GM21529 (cell line): Measurements from ENCODE around the gene FBLN1.

ENCODE experiments used
- ATAC-seq: cut with Tn5 transposase; IDR thresholded peaks from one replicate; pipeline ENCODE4 v1.9.1; 2021; ENCODE audit not compliant: unreplicated experiment

Gene FBLN1

DNA sequence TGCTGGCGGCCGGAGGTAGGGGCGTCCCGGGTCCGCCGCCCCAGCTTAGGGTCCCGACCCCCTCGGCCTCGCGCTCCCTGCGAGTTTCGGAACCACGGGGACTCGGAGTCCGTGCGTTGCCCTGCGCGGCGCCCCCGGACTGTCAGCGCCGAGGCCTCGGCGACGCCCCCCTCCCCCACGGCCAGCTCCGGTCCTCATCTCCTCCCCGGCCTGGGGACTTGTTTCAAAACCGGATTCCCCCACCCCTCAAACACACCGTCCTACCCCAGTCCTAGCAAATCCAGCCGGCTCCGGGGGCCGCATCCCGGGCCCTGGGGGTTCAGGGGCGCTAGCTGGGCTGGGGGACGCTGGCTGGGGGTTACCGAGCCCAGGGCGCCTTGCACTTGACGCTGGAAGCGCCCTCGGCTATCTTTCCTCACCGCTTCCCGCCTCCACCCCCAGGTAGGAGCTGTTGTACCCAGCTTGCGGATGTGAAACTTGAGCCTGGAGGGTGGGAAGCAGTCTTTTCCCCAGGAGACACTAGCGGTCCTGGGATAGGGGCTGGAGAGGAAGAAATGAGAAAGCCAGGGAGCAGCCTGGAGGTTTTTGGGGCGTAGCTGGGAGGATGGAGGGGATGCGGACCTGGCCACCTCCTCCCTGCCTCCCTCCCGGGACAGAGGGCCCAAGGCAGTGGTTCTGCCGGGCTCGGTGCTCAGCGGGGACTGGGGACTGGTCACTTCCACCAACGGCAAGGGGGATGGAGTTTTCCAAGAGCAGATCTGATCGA, 550 bp downstream of the FBLN1 start:
- ATAC-seq: no peak

DNA sequence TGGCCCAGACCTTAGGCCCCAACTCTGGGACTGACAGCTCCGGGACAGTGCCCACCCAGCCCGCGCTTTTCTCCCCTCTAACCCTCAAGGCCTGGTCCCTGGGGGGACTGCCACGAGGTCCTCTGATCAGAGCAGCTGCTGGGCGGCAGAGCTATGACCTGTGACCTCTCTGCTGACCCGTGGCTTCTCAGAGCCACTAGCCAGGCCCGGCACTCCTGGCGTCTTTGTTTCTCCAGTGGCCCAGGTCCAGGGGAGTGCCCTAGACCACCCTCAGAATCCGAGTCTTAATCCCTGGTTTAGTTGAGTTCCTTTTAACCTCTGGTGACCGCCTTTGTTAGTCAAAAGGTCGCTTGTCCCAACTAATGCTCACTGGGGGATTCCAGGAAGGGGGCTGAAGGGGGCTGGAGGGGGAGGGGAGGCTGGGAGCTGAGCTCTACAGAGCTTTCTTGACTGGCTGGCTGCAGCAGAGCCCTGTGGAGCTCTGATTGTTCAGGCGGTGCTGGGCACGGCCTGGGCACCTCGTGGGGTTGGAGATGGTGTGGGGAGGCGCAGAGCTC, 1.2 kb downstream of the FBLN1 start:
- ATAC-seq: no peak

DNA sequence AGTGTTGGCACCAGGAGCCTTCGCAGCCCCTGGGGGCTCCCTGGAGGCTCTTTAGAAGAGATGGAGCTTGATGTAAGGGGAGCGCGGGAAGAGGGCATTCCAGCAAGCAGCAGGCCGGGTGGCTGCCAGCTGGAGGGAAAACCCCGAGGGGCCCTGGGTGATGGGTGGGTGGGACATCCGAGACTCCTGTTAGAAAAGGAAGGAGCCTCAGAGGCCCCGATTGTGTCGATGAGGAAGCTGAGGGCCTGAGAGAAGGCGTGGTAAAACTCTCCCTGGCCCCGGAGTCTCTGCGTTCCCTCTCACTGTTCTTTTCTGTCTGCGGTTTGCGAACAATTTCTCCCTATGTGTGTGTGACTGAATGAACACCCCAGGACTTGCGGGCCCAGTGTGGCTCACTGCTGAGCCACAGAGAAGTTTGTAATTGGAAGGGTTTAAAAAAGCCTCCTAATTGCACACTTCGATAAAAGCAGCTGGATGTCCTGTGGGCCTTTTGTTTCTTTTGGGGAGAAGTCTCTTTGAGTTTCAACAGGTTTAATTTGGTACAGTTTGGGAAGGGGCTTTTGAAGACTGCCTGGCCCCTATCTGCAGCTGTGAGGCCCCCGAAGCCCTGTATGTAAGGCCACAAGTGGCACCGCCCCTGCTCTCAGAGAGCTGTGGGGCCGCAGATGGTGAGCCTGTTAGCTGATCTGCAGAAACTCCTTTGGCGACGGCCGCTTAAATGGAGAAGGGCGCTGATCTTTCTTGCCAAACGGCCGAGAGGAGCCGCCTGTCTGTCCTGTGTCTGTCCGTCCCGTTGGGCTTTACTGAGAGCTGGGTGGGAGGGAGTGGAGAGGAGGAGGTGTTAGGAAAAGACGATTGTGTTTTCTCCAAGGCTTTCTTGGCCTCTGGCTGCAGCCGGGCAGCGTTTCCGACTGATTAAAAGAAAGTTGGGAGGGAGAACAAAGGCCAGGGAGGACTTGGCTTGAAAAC, 2.0 kb downstream of the FBLN1 start:
- ATAC-seq: no peak

DNA sequence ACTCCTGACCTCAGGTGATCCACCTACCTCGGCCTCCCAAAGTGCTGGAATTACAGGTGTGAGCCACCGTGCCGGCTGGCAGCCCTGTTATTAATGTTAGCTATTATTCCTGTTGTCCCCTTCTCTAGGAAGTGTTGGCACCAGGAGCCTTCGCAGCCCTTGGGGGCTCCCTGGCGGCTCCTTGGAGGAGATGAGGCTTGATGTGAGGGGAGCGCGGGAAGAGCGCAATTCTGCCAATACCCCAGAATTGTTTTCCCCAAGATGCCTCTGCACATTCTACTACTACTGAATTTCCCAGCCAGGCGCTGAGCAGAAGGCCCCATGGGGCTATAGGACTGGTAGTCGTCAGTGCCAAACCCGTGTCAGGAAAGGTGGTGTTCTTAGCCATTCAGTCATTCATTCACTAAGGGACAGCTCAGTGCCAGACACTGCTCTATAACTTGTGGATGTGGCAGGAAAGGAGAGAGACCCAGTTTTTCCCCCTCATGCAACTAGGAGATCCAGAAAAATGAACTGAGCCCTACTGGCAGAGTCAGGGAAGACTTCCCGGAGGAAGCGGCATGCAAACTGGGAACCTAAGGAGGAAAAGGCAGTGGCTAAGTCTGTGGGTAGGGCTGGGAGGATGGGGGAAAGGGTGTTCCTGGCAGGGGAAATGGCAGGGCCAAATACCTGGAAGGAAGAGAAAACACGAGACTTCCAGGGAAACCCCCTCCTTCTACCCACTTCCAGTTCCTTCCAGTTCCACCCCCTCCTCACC, 3.5 kb downstream of the FBLN1 start:
- ATAC-seq: no peak

DNA sequence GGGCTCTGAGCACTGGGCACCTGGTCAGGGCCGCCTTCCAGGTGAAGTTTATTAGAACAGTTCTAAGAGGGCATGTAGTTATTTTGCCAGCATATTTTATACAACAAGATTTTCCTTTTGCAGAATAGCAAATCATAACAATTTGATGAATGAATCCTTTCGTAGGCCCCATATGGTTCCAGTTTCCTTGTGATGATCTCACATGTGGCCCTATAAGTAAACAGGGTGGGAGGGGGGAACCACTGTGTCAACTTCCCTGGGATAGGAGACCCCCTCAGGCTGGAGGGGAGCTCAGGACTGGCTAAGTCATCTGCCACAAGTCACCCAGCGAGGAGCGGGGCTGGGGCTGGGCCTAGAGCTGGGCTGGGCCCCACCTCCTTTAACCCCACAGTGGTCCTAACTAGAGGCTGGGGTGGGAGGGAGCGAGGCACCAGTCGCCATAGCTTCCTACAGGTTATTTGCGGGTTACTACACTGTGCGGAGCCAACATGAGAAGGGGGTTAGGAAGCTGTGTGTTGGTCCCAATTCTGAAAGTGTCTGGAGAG, 4.2 kb downstream of the FBLN1 start:
- ATAC-seq: no peak

DNA sequence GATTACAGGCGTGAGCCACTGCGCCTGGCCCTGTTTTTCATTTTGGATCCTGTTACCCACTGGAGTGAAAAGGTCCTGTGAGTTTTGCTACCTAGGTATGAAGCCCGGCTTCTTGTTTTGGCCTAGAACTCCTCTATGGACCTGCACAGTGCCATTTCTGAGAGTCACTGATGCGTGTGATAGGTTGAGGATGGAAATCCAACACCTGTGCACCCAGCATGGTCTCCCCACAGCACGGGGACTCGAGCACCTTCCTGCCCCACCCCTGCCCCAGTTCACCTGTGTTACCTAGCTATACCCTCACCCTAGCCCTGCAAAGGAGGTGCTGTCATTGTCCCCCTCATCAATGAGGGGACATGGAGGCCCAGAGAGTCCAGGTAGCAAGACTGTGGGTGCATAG, 5.1 kb downstream of the FBLN1 start:
- ATAC-seq: no peak

DNA sequence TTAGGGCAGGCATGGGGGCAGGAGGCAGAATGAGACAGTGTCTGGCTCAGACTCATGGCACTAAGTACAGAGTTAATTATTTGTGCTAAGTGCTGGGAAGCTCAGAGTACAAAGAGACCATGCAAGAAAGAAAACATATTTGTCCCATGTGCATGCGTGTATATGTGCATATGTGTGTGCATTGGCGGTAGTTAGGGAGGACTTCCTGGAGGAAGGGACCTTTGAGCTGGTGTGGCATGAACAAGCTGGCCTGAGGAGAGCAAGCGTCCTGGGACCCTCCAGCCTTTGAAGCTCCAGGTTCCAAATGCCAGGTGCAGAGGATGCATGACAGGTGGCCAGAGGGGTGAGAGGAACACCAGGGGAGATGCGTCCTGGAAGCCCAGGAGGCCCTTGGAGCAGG, 6.1 kb downstream of the FBLN1 start:
- no peak for ATAC-seq

DNA sequence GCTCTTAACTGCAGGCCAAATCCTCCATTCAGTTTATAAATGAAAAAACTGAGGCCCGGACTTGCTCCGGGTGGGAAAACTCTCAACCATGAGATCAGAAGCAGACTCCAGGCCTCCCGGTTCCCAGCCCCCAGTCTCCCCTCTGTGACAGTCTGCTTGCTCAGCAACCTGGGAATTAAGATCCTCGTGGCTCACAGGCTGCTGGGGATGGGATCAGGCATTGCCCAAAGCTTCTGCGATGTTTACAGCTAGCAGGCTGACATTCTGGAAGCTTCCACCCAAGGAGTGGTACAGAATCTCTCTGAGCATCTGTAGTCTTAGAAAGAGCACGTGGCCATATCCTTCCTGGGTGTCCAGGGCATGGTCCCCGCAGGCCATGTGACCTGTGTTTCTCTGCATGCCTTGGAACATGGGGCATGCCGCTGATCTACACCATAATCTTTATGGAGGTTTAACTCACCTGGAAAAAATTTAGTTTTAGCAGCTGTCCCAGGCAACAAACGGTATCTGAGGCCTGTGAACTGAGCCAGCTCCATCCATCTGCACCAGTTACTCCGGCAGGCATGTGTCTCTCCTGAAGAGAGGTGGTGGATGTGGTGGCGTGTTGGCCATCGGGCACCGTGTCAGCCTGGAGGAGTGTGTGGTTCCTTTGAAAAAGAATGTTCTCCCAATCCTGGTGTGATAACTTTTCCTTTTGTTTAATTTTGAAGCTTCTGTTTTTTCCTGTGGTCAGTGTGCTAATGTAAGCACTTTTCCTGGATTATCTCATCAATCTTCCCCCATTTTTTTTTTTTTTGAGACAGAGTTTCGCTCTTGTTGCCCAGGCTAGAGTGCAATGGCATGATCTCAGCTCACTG, 7.9 kb downstream of the FBLN1 start:
- ATAC-seq: no peak

DNA sequence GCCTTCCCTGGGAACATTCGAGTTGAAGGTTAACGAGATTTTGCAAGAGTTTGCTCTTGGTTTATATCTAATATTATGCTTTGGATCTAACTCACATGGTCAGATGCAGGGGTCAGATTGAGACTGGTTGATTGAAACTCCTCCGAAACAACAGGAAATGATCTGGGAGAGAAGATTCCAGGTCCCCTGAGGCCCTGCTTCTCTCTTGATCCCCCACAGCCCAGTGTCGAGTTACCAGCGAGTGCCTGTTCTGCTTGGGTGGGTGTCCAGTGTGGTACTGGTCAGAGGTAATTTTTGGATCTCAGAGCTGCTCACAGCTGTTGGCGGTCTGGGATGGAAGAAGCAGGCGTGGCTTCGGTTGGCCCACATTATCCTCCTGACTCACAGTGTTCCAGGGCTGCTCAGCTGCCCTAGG, 9.2 kb downstream of the FBLN1 start:
- ATAC-seq: no peak

DNA sequence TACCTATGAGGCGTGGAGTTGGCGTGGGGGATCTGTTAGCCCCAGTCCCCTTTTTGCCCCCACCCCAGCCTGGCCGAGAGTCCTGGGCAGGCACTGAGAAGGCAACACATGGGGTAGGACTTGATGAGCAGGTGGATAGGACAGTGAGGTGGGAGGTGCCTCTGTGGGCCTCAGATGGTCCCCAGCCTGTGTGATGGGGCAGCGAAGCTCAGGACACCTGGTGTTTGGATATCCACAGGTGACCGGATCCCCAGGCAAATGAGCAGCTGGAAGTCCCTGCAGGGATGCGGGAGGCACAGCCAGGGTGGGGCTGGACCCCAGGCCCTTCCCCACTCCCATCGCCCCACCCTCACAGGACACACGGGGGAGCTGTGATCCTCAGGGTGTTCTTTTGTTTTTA, 9.7 kb downstream of the FBLN1 start:
- no peak for ATAC-seq

DNA sequence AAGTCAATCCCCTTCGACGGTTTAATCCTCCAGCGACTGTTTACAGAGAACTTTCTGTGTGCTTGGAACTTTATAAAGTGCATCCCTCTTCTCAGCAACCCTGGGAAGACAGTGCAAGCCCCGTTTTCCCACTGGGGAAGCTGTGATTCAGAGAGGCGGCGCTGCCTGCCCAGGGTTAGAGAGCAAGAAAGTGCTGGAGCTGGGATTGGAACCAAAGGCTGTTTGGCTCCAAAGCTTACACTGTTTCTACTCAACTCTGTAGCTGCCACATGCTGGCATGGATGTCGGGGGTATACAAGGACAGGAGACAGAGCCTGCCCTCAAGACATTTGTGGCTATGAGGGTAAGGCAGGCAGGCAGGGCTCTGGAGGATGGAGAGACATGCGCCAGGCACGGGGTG, 13.0 kb downstream of the FBLN1 start:
- no peak for ATAC-seq

DNA sequence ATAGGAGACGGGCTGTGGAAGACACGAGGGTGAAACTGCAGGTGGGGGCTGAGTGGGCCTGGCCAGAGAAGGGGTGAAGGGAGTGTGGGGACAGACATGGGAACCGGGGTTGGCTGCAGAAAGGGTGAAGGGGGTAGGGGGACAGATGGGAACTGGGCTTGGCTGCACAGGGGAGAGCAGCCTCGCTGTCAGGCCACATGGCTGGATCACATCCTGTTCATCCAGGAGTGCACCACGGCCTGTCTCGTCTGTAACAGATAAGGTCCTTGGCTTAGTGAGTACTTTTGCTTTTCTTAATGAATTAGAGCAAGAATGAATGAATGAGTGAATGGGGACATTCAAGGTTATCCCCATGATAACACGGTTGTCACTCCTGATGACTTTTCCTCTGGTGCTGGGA, 13.5 kb downstream of the FBLN1 start:
- no peak for ATAC-seq

DNA sequence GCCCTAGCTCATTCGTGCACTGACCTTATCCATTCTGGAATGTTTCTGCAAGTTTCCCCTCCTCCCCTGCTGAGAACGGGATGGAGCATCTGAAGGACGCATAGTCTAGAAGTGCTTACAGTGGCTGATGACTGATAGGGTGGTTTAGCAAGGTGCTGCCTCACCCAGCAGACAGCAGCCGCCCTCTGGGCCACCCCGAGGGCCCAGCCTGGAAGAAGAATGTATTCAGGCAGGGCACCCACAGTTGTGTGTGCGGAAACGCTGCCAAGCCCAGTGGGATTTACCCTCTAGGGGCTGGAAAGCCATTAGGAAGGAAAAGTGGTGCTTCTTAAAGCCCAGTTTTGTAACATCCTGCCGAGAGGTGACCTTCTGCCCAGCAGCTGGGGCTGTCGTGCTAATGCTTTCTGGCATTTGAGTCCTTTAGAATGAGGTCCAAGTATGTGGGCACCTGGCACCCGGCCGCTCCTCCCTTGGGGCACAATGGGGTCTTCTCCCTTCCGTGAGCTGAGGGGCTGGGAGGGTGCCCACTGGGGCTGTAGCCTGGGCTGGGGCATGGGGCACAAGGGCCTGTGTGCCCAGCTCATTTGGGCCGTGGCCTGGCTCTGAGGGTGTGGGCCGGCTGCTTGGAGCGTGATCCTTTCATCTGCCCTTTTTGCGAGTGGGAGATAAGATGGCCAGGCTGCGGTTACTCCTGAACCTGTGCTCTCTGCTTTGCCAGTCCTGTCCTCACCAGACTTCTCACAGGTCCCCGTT, 14.4 kb downstream of the FBLN1 start:
- no peak for ATAC-seq

DNA sequence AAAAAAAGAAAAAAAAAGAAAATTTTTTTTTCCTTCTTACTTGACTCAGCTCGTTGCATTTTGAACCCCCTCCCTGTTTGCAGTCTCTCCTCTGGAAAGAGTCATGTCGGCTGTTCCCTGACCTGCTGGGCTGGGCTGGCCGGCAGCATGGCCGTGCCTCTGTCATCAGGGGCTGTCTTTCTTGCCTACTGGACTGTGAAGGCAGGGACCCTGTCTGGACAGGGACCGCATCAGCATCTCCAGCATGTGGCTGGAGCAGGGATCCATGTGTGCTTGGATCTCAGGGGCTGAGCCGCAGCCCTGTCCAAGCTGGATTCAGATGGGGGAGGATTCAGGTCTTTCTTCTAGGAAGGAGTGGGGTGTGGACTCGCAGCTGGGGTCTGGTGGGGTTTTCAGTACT, 15.5 kb downstream of the FBLN1 start:
- ATAC-seq: no peak

DNA sequence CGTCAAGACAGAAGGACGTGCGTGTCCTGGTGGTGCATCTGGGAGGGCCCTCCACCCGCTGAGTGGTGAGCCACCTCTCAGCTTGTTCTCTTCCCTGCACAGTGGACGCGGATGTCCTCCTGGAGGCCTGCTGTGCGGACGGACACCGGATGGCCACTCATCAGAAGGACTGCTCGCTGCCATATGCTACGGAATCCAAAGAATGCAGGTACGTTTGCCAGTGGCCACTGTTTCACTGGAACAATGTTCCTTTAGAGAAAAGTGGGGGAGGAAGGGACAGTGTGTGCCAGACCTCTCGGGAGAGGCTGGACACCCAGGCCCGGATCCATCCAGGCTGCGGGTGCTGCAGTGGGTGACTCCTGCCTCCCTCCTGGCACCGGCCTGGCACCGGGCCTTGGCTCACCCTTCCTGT, 15.9 kb downstream of the FBLN1 start:
- ATAC-seq: no peak

DNA sequence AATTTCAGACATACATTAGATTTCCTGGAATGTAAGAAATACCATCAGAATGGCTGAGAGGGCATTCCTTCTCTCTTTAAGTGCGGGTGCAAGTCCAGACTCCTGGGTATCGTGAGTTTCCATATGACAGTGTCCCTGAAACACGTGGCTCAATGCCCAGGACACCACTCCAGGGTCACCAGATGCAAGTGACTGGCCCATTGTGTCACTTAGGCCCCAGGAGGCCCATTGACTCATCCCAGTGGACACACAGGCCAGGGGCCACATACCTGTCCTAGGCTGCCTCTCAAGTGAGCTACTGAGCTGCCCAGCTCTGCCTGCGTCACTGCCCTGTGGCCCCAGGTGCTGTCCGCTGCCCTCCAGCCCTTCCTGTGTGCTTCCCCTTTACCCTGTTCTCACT, 18.5 kb downstream of the FBLN1 start:
- no peak for ATAC-seq

DNA sequence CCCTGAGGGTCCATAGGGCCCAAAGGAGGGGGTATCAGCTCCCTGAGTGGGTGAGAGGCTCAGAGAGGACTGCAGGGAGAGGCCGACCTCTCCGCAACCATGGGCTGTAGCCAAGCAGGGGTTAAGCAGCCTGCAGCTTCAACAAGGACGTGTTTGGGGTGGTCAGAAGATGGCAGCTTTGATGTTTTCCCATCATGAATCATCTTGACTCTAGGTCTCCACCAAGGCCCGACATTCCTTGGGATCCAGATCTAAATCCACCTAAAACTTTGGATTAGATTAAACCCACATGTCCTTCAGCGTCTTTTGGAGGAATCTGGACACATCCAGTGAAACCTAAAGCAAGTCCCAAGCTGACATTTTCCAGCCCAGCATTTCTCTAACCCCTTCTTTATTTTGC, 19.8 kb downstream of the FBLN1 start:
- no peak for ATAC-seq

DNA sequence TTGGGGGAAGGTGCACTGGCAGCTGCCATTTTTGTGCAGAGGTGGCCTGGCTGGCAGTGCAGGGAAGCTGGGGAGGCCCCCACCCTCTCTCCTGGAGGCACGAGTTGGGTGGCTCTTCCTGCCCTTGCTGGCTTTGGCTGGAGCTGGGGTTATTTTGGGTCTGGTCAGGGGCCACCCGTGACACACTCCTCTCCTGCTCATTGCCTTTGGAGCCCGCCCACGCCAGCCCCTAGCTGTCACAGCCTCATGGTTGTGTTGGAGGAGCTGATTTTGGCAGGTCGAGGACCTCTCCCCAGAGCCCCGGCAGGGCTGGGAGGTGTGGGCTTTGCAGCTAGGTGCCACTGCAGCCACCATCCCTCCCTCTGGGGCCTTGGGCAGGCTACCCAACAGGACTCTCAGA, 21.5 kb downstream of the FBLN1 start:
- no peak for ATAC-seq

DNA sequence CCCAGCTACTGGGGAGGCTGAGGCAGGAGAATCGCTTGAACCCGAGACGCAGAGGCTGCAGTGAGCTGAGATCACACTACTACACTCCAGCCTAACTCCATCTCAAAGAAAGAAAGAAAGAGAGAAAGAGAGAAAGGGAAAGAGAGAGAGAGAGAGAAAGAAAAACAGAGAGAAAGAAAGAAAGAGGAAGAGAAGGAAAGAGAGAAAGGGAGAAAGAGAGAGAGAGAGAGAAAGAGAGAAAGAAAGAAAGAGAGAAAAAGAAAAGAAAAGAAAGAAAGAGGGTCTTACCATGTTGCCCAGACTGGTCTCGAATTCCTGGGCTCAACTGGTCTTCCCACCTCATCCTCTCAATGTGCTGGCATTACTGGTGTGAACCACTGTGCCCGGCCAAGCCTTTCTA, 22.3 kb downstream of the FBLN1 start:
- no peak for ATAC-seq
